DND-41 (cell line): Measurements from ENCODE around the gene SUN5.

Experiments used
- CTCF ChIP-seq: IDR thresholded peaks from 2 replicates; pipeline ENCODE4 v1.5.1; 2012; ENCODE audit warnings: borderline replicate concordance, low read length, moderate library complexity, mild to moderate bottlenecking; ENCODE audit not compliant: poor library complexity, severe bottlenecking; ENCODE audit errors: extremely low read depth
- EZH2 ChIP-seq: IDR thresholded peaks from 3 replicates; pipeline ENCODE4 v1.6.1; 2012; ENCODE audit warnings: borderline replicate concordance, low read depth, mild to moderate bottlenecking, moderate library complexity, low read length, inconsistent platforms; ENCODE audit not compliant: severe bottlenecking

GRCh38 chr20:32969356-32970114, 34.7 kb downstream of the SUN5 start:
- no peak for TF ChIP-seq CTCF
- TF ChIP-seq EZH2: no peak
